CD14-positive monocyte (primary cell): ENCODE measurements around the gene IGSF9. TPM values are rescaled to one million over a fixed set of nuclear protein-coding genes. Genes with fewer than 3 reads are reported as not detected.

Source experiments
- DNase-seq, 3 donors: peaks; one replicate each; pipeline ENCODE4 v3.0.0-alpha.2; 2011 to 2022
- H2AFZ ChIP-seq: 2 replicates; pipeline ENCODE4 v1.6.0; 2012; ENCODE audit warnings: mild to moderate bottlenecking, low read depth, low read length, inconsistent platforms; ENCODE audit not compliant: insufficient read depth, poor library complexity, severe bottlenecking
- H3K27ac ChIP-seq, 2 donors: 1 replicate in 1 of 2; 2 replicates in 1 of 2; pipeline ENCODE4 v1.5.1; 2012 to 2013; ENCODE audit warnings: low read length in 2 of 2, control low read depth in 1 of 2, inconsistent platforms in 1 of 2, low read depth in 1 of 2, mild to moderate bottlenecking in 1 of 2
- H3K27me3 ChIP-seq, 2 donors: one replicate each; pipeline versions ENCODE4 v1.6.0 to v1.6.1; 2011 to 2013; ENCODE audit warnings: low read length in 2 of 2; ENCODE audit not compliant: control insufficient read depth in 2 of 2, insufficient read depth in 2 of 2
- H3K36me3 ChIP-seq, 2 donors: replicated peaks in 1 of 2; 1 replicate in 1 of 2; 2 replicates in 1 of 2; pipeline versions ENCODE4 v1.5.1 to v1.6.1; 2012 to 2013; ENCODE audit warnings: low read length in 2 of 2, control low read depth in 1 of 2, inconsistent platforms in 1 of 2, mild to moderate bottlenecking in 1 of 2; ENCODE audit not compliant: insufficient read depth in 2 of 2, control insufficient read depth in 1 of 2
- H3K4me1 ChIP-seq, 2 donors: 1 replicate in 1 of 2; 2 replicates in 1 of 2; pipeline versions ENCODE4 v1.5.1 to v1.6.1; 2012 to 2013; ENCODE audit warnings: low read length in 2 of 2, control low read depth in 1 of 2, inconsistent platforms in 1 of 2, mild to moderate bottlenecking in 1 of 2, moderate library complexity in 1 of 2; ENCODE audit not compliant: insufficient read depth in 2 of 2, control insufficient read depth in 1 of 2
- H3K4me2 ChIP-seq: replicated peaks from 2 replicates; pipeline ENCODE3; 2012; ENCODE audit warnings: low read length, moderate library complexity, mild to moderate bottlenecking; ENCODE audit not compliant: poor library complexity, severe bottlenecking; ENCODE audit errors: extremely low read depth
- H3K4me3 ChIP-seq, 3 experiments: fragments of 200-600 bp in 1 of 3; sonication (generic) in 1 of 3; replicated peaks in 1 of 3; 1 replicate in 2 of 3; 2 replicates in 1 of 3; pipeline ENCODE4 v1.5.1; 2011 to 2013; ENCODE audit warnings: low read length in 3 of 3, mild to moderate bottlenecking in 3 of 3, control low read depth in 2 of 3, low read depth in 2 of 3, inconsistent platforms in 1 of 3, moderate library complexity in 1 of 3
- H3K79me2 ChIP-seq: 2 replicates; pipeline ENCODE4 v1.6.0; 2012; ENCODE audit warnings: mild to moderate bottlenecking, control low read depth, inconsistent platforms, low read length, moderate library complexity; ENCODE audit not compliant: insufficient read depth
- H3K9ac ChIP-seq: 2 replicates; pipeline ENCODE4 v1.6.0; 2017; ENCODE audit warnings: low read length, mild to moderate bottlenecking; ENCODE audit not compliant: insufficient read depth, poor library complexity, severe bottlenecking
- H3K9me3 ChIP-seq, 2 donors: replicated peaks in 1 of 2; 1 replicate in 1 of 2; 2 replicates in 1 of 2; pipeline versions ENCODE4 v1.5.1 to v1.6.1; 2012 to 2013; ENCODE audit warnings: low read length in 2 of 2, control low read depth in 1 of 2; ENCODE audit not compliant: control insufficient read depth in 1 of 2, insufficient read depth in 1 of 2
- H4K20me1 ChIP-seq: 2 replicates; pipeline ENCODE4 v1.6.0; 2012; ENCODE audit warnings: mild to moderate bottlenecking, low read length, control low read depth, moderate library complexity; ENCODE audit not compliant: insufficient read depth
- H3K27ac Mint-ChIP-seq, 7 donors: one replicate each; pipeline ENCODE4 v1.8.0; 2020; ENCODE audit warnings: mild to moderate bottlenecking in 7 of 7, mixed read lengths in 7 of 7, moderate library complexity in 6 of 7, inconsistent platforms in 2 of 7
- H3K27me3 Mint-ChIP-seq, 3 donors: one replicate each; pipeline ENCODE4 v1.8.0; 2021 to 2022; ENCODE audit warnings: low read depth in 3 of 3, mild to moderate bottlenecking in 3 of 3, mixed read lengths in 3 of 3, moderate library complexity in 3 of 3, inconsistent platforms in 1 of 3
- H3K36me3 Mint-ChIP-seq, 2 donors: one replicate each; pipeline ENCODE4 v1.8.0; 2020; ENCODE audit warnings: mixed read lengths in 2 of 2, inconsistent platforms in 1 of 2, mild to moderate bottlenecking in 1 of 2
- H3K4me1 Mint-ChIP-seq: one replicate; pipeline ENCODE4 v1.8.0; 2020; ENCODE audit warnings: mild to moderate bottlenecking, mixed read lengths
- H3K4me3 Mint-ChIP-seq, 2 donors: one replicate each; pipeline ENCODE4 v1.8.0; 2020; ENCODE audit warnings: mild to moderate bottlenecking in 2 of 2, mixed read lengths in 2 of 2, moderate library complexity in 1 of 2
- H3K9me3 Mint-ChIP-seq, 7 donors: one replicate each; pipeline ENCODE4 v1.8.0; 2020 to 2022; ENCODE audit warnings: mixed read lengths in 7 of 7, mild to moderate bottlenecking in 6 of 7, moderate library complexity in 6 of 7, inconsistent platforms in 2 of 7
- CTCF ChIP-seq: fragments of 200-600 bp; IDR thresholded peaks from one replicate; pipeline ENCODE4 v1.8.0; 2022; ENCODE audit warnings: antibody characterized with exemption, mild to moderate bottlenecking
- WGBS: methylation state at CpG from one replicate; pipeline ENCODE4 v1.1.5; 2013; ENCODE audit warnings: missing lambda C conversion rate; ENCODE audit not compliant: insufficient coverage; 5-methylcytosine and 5-hydroxymethylcytosine counted together
- intact Hi-C, 2 donors: fragments of 100-400 bp; cut with micrococcal nuclease; formaldehyde crosslinking; loops; one replicate each; pipeline versions ENCODE4 v1.15.0 to v1.15.1; 2023
- polyA plus RNA-seq, 3 donors: library from polyadenylated mRNA; depleted of rRNA in 1 of 3; unstranded in 2 of 3; stranded (reverse) in 1 of 3; fragments of 300-500 nt in 2 of 3; fragments of >200 nt in 1 of 3; fragmentation: Illumina TruSeq in 2 of 3; gene quantifications; 1 replicate in 2 of 3; 2 replicates in 1 of 3; pipeline ENCODE4 v1.2.3, GENCODE V29; 2012 to 2021

IGSF9 gene
- polyA plus RNA-seq, 3 donors: 0.04 TPM; not detected in 2

GRCh38 chr1:159979257-159979656, 33.8 kb upstream of the IGSF9 start:
- Histone ChIP-seq H3K9me3 (no peaks in the 10 kb centered on the region), H3K4me3 (no peak overlapping the region), H3K27ac (no peak overlapping the region), H3K27me3 (peaks cover 9 to 19% of the 10 kb centered on the region in 2 donors), H2AFZ (no peak overlapping the region), H3K4me1 (no peaks in the 10 kb centered on the region), H4K20me1 (no peaks in the 10 kb centered on the region), H3K79me2 (no peaks in the 10 kb centered on the region), H3K36me3 (no peaks in the 10 kb centered on the region), H3K9ac (no peak overlapping the region), H3K4me2 (no peak overlapping the region)
- no peak overlapping the region for H3K27ac Mint-ChIP-seq
- no CpG with 5 or more reads among the region's 3 CpGs for WGBS
- H3K4me1 Mint-ChIP-seq: peaks cover 3% of the 10 kb centered on the region
- no peak for TF ChIP-seq CTCF
- no peaks in the 10 kb centered on the region for H3K36me3 Mint-ChIP-seq
- no peaks in the 10 kb centered on the region for H3K9me3 Mint-ChIP-seq
- no peak for DNase-seq
- intact Hi-C loops: no loop called here
- H3K4me3 Mint-ChIP-seq: no peak overlapping the region
- H3K27me3 Mint-ChIP-seq: peaks cover 11 to 33% (median 20%) of the 10 kb centered on the region in 3 donors

DNA sequence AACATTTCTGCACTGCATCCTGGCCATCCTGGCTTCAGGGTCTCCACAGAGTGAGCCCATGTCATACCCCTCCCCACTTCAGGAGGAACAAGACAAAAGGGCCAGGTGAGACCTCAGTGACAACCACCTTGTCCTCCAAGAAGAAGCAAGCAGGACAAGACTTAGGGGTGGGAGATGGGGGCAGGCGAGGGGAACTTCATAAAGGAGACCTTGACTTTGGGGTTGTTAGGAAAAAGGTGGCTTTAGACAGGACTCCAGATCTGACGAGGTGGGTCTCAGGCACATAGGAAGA, 32.6 kb upstream of the IGSF9 start:
- no peak overlapping the region for H3K27ac ChIP-seq
- H4K20me1 ChIP-seq: no peaks in the 10 kb centered on the region
- H3K9ac ChIP-seq: no peak overlapping the region
- peaks cover 5 to 22% of the 10 kb centered on the region in 2 donors for H3K27me3 ChIP-seq
- no peak overlapping the region for H3K27ac Mint-ChIP-seq
- H3K79me2 ChIP-seq: no peaks in the 10 kb centered on the region
- peak overlapping the region in 1 of 2 donors; percentile 33 for H3K4me3 Mint-ChIP-seq
- no peak for DNase-seq
- H3K9me3 Mint-ChIP-seq: no peaks in the 10 kb centered on the region
- no peak for TF ChIP-seq CTCF
- H3K4me1 ChIP-seq: no peaks in the 10 kb centered on the region
- H3K36me3 Mint-ChIP-seq: no peaks in the 10 kb centered on the region
- no peak overlapping the region for H2AFZ ChIP-seq
- peaks cover 3% of the 10 kb centered on the region for H3K4me1 Mint-ChIP-seq
- no peak overlapping the region for H3K4me3 ChIP-seq
- H3K4me2 ChIP-seq: no peak overlapping the region
- intact Hi-C loops: no loop called here
- 100% methylated on average over 1 of the region's 2 CpGs for WGBS
- H3K27me3 Mint-ChIP-seq: peaks cover 11 to 28% (median 17%) of the 10 kb centered on the region in 3 donors
- no peaks in the 10 kb centered on the region for H3K9me3 ChIP-seq
- H3K36me3 ChIP-seq: no peaks in the 10 kb centered on the region
